ENCODE results near the gene RANGAP1. TPM values are rescaled to one million over a fixed set of nuclear protein-coding genes. Genes with fewer than 3 reads are reported as not detected.

Gene RANGAP1
- total and polyA plus RNA-seq, 2 of the 13 experiments (the other 11 are each of a cell fraction or from before 2014, with no cell fraction given) = 51.8 to 83.9 TPM

- TF ChIP-seq, protein P1, sequence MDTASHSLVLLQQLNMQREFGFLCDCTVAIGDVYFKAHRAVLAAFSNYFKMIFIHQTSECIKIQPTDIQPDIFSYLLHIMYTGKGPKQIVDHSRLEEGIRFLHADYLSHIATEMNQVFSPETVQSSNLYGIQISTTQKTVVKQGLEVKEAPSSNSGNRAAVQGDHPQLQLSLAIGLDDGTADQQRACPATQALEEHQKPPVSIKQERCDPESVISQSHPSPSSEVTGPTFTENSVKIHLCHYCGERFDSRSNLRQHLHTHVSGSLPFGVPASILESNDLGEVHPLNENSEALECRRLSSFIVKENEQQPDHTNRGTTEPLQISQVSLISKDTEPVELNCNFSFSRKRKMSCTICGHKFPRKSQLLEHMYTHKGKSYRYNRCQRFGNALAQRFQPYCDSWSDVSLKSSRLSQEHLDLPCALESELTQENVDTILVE (CRISPR knock-in tag; IDR thresholded peaks at IDR 0.05) = no peak
- TF ChIP-seq, protein P2, sequence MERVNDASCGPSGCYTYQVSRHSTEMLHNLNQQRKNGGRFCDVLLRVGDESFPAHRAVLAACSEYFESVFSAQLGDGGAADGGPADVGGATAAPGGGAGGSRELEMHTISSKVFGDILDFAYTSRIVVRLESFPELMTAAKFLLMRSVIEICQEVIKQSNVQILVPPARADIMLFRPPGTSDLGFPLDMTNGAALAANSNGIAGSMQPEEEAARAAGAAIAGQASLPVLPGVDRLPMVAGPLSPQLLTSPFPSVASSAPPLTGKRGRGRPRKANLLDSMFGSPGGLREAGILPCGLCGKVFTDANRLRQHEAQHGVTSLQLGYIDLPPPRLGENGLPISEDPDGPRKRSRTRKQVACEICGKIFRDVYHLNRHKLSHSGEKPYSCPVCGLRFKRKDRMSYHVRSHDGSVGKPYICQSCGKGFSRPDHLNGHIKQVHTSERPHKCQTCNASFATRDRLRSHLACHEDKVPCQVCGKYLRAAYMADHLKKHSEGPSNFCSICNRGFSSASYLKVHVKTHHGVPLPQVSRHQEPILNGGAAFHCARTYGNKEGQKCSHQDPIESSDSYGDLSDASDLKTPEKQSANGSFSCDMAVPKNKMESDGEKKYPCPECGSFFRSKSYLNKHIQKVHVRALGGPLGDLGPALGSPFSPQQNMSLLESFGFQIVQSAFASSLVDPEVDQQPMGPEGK (CRISPR knock-in tag; IDR thresholded peaks at IDR 0.05) = no peak
- TF ChIP-seq ZNF44 (CRISPR knock-in tag; IDR thresholded peaks at IDR 0.05) (no peak), PBX3 (CRISPR knock-in tag; IDR thresholded peaks at IDR 0.05; ENCODE audit: borderline replicate concordance) (no peak)
- TF ChIP-seq, protein P3, sequence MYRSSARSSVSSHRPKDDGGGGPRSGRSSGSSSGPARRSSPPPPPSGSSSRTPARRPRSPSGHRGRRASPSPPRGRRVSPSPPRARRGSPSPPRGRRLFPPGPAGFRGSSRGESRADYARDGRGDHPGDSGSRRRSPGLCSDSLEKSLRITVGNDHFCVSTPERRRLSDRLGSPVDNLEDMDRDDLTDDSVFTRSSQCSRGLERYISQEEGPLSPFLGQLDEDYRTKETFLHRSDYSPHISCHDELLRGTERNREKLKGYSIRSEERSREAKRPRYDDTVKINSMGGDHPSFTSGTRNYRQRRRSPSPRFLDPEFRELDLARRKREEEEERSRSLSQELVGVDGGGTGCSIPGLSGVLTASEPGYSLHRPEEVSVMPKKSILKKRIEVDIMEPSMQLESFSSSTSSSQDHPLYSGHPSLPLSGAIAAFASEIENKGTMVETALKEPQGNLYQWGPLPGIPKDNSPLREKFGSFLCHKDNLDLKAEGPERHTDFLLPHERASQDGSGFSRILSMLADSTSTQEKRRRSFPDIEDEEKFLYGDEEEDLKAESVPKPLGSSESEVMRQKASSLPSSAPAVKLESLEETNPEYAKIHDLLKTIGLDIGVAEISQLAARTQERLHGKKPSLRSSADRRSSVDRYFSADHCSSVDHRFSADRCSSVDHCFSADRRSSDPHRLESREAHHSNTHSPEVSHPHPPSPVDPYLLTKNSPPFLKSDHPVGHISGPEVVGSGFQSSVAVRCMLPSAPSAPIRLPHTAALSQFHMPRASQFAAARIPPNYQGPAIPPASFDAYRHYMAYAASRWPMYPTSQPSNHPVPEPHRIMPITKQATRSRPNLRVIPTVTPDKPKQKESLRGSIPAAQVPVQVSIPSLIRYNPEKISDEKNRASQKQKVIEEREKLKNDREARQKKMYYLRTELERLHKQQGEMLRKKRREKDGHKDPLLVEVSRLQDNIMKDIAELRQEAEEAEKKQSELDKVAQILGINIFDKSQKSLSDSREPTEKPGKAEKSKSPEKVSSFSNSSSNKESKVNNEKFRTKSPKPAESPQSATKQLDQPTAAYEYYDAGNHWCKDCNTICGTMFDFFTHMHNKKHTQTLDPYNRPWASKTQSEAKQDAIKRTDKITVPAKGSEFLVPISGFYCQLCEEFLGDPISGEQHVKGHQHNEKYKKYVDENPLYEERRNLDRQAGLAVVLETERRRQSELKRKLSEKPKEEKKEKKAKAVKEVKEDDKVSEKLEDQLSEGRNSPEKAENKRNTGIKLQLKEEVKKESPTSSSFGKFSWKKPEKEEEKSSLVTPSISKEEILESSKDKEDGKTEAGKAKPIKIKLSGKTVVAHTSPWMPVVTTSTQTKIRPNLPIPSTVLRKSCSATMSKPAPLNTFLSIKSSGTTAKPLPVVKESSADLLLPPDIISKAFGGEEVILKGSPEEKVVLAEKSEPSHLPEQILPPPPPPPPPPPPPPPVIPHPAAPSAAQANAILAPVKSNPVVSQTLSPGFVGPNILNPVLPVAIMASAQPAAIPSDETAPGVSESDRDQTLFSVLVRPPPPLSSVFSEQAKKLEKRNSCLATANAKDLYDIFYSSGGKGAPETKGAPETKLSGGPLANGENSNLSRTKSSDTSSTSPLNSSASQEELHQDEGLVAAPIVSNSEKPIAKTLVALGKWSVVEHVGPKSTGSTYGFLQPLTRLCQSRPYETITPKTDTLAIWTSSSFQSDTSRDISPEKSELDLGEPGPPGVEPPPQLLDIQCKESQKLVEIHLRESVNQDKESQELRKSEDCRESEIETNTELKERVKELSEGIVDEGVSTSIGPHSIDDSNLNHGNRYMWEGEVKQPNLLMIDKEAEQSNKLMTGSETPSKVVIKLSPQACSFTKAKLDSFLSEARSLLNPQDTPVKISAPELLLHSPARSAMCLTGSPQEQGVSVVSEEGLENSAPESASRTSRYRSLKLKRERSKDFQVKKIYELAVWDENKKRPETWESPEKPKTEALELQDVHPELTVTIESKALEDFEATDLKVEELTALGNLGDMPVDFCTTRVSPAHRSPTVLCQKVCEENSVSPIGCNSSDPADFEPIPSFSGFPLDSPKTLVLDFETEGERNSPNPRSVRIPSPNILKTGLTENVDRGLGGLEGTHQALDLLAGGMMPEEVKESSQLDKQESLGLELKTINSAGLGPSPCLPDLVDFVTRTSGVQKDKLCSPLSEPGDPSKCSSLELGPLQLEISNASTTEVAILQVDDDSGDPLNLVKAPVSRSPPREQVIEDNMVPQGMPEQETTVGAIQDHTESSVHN (CRISPR knock-in tag; IDR thresholded peaks at IDR 0.05) = no peak
These were observed 46.4 kb upstream of the RANGAP1 start (continued) for GRCh38 chr22:41332217-41332939.
